ENCODE measurements around the gene ARSH. TPM values are rescaled to one million over a fixed set of nuclear protein-coding genes. Genes with fewer than 3 reads are reported as not detected.
"Not testable (repeated sequence)": the region's sequence is repeated elsewhere in the genome, so short reads cannot be mapped to it uniquely, and the experiment has no call there.

Gene ARSH
- polyA plus RNA-seq, 1 experiment, result not detected

GRCh38 chrX:2972391-2972790 lies 34.0 kb upstream of the ARSH start:
- ChIA-PET CTCF (no interaction called here), POLR2A (no interaction called here)
- TF ChIP-seq CTCF (IDR thresholded peaks at IDR 0.05; ENCODE audit: low read depth, low read length), result no peak
- Histone ChIP-seq H3K4me3 (ENCODE audit: low read depth, low read length) (no peak overlapping the region), H3K9me3 (ENCODE audit: control insufficient read depth, insufficient read depth, low read length) (no peaks in the 10 kb centered on the region), H3K27ac (ENCODE audit: low read depth, low read length) (no peak overlapping the region), H3K27me3 (ENCODE audit: control insufficient read depth, insufficient read depth, low read length) (no peaks in the 10 kb centered on the region)
- DNase-seq (ENCODE audit: low read depth, low spot score), result no peak

- POLR2A ChIA-PET, result no interaction called here
- no peaks in the 10 kb centered on the region for H3K9me3 ChIP-seq (ENCODE audit: control insufficient read depth, insufficient read depth, low read length)
- no peak for DNase-seq (ENCODE audit: low read depth, low spot score)
- no peak overlapping the region for H3K4me3 ChIP-seq (ENCODE audit: low read depth, low read length)
- no peak for TF ChIP-seq CTCF (IDR thresholded peaks at IDR 0.05; ENCODE audit: low read depth, low read length)
- CTCF ChIA-PET, result no interaction called here
- H3K27ac ChIP-seq (ENCODE audit: low read depth, low read length), result no peak overlapping the region
- no peaks in the 10 kb centered on the region for H3K27me3 ChIP-seq (ENCODE audit: control insufficient read depth, insufficient read depth, low read length)
These were observed 31.4 kb upstream of the ARSH start for GRCh38 chrX:2974961-2975360.

- H3K9me3 ChIP-seq (ENCODE audit: control insufficient read depth, insufficient read depth, low read length); H3K27me3 ChIP-seq (ENCODE audit: control insufficient read depth, insufficient read depth, low read length); POLR2A ChIA-PET; DNase-seq (ENCODE audit: low read depth, low spot score); H3K4me3 ChIP-seq (ENCODE audit: low read depth, low read length); CTCF ChIA-PET; H3K27ac ChIP-seq (ENCODE audit: low read depth, low read length): not testable (repeated sequence)
These were observed 27.7 kb upstream of the ARSH start for GRCh38 chrX:2978639-2979038.

- DNase-seq (ENCODE audit: low read depth, low spot score), result no peak
- ChIA-PET POLR2A (no interaction called here), CTCF (no interaction called here)
- TF ChIP-seq CTCF (IDR thresholded peaks at IDR 0.05; ENCODE audit: low read depth, low read length), result no peak
- H3K4me3 ChIP-seq (ENCODE audit: low read depth, low read length), result no peak overlapping the region
- no peaks in the 10 kb centered on the region for H3K9me3 ChIP-seq (ENCODE audit: control insufficient read depth, insufficient read depth, low read length)
- H3K27me3 ChIP-seq (ENCODE audit: control insufficient read depth, insufficient read depth, low read length), result no peaks in the 10 kb centered on the region
- H3K27ac ChIP-seq (ENCODE audit: low read depth, low read length), result no peak overlapping the region
These were observed 22.0 kb upstream of the ARSH start for GRCh38 chrX:2984342-2984741.

GRCh38 chrX:2989565-2989964 lies 16.8 kb upstream of the ARSH start:
- CTCF ChIA-PET, result interaction anchor here (0.5 to 1.0 kb wide), 2 partner anchors 45 to 59 kb away, joined by 3 read pairs; no protein-coding TSS in a partner anchor
- Histone ChIP-seq H3K9me3 (ENCODE audit: control insufficient read depth, insufficient read depth, low read length) (no peaks in the 10 kb centered on the region), H3K4me3 (ENCODE audit: low read depth, low read length) (no peak overlapping the region), H3K27me3 (ENCODE audit: control insufficient read depth, insufficient read depth, low read length) (no peaks in the 10 kb centered on the region), H3K27ac (ENCODE audit: low read depth, low read length) (no peak overlapping the region)
- no peak for DNase-seq (ENCODE audit: low read depth, low spot score)
- POLR2A ChIA-PET, result no interaction called here
- no peak for TF ChIP-seq CTCF (IDR thresholded peaks at IDR 0.05; ENCODE audit: low read depth, low read length)

- ChIA-PET CTCF (interaction anchor here (0.5 kb wide), 1 partner anchor 10 kb away, joined by 4 read pairs; no protein-coding TSS in a partner anchor), POLR2A (no interaction called here)
- DNase-seq (ENCODE audit: low read depth, low spot score), result no peak
- Histone ChIP-seq H3K27ac (ENCODE audit: low read depth, low read length) (no peak overlapping the region), H3K9me3 (ENCODE audit: control insufficient read depth, insufficient read depth, low read length) (peaks cover 6% of the 10 kb centered on the region), H3K4me3 (ENCODE audit: low read depth, low read length) (no peak overlapping the region), H3K27me3 (ENCODE audit: control insufficient read depth, insufficient read depth, low read length) (no peaks in the 10 kb centered on the region)
- no peak for TF ChIP-seq CTCF (IDR thresholded peaks at IDR 0.05; ENCODE audit: low read depth, low read length)
These were observed 4.2 kb downstream of the ARSH start for GRCh38 chrX:3010532-3010931.
